Uterus (tissue), 4 donors: ENCODE measurements around the gene MSANTD3. TPM values are rescaled to one million over a fixed set of nuclear protein-coding genes. Genes with fewer than 3 reads are reported as not detected.

ENCODE experiments used
- DNase-seq, 2 donors: peaks; one replicate each; pipeline ENCODE4 v3.0.0-alpha.2; 2019 to 2020
- H3K27ac ChIP-seq, 2 donors: fragments of 200-600 bp; sonication (generic); 1 replicate in 1 of 2; 2 replicates in 1 of 2; pipeline ENCODE4 v1.5.1; 2016 to 2018
- H3K27me3 ChIP-seq, 2 donors: fragments of 200-600 bp; sonication (generic); one replicate each; pipeline ENCODE4 v1.5.1; 2018 to 2019; ENCODE audit warnings: control low read depth in 1 of 2
- H3K36me3 ChIP-seq, 2 donors: fragments of 200-600 bp; sonication (generic); one replicate each; pipeline ENCODE4 v1.5.1; 2019; ENCODE audit warnings: control low read depth in 1 of 2
- H3K4me1 ChIP-seq, 2 donors: fragments of 200-600 bp; sonication (generic); one replicate each; pipeline ENCODE4 v1.5.1; 2018 to 2019; ENCODE audit warnings: control low read depth in 1 of 2
- H3K4me3 ChIP-seq, 2 donors: fragments of 200-600 bp; sonication (generic); 1 replicate in 1 of 2; 2 replicates in 1 of 2; pipeline ENCODE4 v1.5.1; 2018 to 2019; ENCODE audit warnings: mild to moderate bottlenecking in 1 of 2
- H3K9me3 ChIP-seq, 2 donors: fragments of 200-600 bp; sonication (generic); one replicate each; pipeline ENCODE4 v1.5.1; 2019; ENCODE audit warnings: control low read depth in 1 of 2
- CTCF ChIP-seq, 4 experiments: fragments of 200-600 bp in 2 of 4; fragments of 450-650 bp in 2 of 4; sonication (generic) in 2 of 4; IDR thresholded peaks; one replicate each; pipeline ENCODE4 v1.5.1; 2016 to 2019; ENCODE audit warnings: antibody characterized with exemption in 4 of 4, mild to moderate bottlenecking in 2 of 4, moderate library complexity in 1 of 4
- POLR2A ChIP-seq, 2 donors: fragments of 450-650 bp; IDR thresholded peaks; one replicate each; pipeline ENCODE4 v1.6.1; 2016; ENCODE audit warnings: antibody characterized with exemption in 2 of 2, mild to moderate bottlenecking in 1 of 2, moderate library complexity in 1 of 2
- intact Hi-C: fragments of 100-400 bp; cut with DNase I; formaldehyde crosslinking; loops from one replicate; pipeline ENCODE4 v1.15.1; 2023; ENCODE audit warnings: low total_unique reads
- total RNA-seq, 4 donors: library from RNA; depleted of rRNA in 3 of 4; stranded (reverse); fragments of >200 nt in 3 of 4; gene quantifications; one replicate each; pipeline versions ENCODE4 v1.1.0 to v1.2.4, GENCODE V29; 2014 to 2023
- donor health status: DM: yes; HTN: yes; CAD: no.

The MSANTD3 gene
- total RNA-seq, 4 donors from 2014 or later, result 7.4 to 28.1 (median 20.2) TPM

DNA sequence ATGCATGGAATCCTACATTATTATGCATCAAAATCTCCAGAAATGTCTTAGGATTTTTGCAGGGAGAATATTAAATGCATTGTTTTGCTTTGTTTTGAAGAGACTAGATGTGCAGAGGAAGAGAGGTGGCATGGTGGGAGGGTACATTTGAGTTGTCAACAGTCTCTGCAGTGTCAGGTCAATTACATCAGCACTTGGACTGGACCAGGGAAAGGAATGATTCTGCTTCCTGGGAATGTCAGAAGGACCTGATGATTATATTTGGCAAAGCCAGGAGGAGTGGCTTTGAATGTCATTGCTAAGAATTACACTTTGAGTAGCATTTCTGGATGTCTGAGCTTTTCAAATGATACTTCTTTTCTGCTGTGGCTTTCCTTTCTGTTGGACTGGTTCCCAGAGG, 28.5 kb downstream of the MSANTD3 start:
- intact Hi-C loops, result no loop called here
- no peak for DNase-seq
- Histone ChIP-seq H3K27ac (no peak overlapping the region), H3K9me3 (no peaks in the 10 kb centered on the region), H3K27me3 (no peaks in the 10 kb centered on the region), H3K36me3 (no peaks in the 10 kb centered on the region), H3K4me1 (no peaks in the 10 kb centered on the region), H3K4me3 (no peak overlapping the region)
- TF ChIP-seq CTCF (IDR thresholded peaks at IDR 0.05) (no peak), POLR2A (IDR thresholded peaks at IDR 0.05) (no peak)

DNA sequence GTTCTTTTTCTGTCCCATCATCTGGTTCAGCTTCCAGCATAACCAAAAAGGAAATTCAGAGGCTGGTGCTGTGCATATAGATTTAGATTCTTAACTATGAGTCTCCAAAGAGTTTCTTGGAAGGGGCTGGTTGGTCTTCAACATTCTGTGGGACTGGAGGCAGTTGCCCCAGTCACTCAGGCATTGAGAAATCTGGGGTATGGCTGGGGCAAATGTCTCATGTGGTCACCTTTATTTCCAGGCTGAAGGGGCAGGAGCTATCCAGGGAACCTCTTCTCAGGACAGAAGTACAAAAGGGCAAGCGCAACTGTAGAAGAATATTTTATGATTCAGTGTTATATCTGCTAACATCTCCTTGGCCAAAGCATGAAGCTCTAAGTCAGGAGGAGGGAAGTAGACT, 30.6 kb downstream of the MSANTD3 start:
- Histone ChIP-seq H3K4me3 (no peak overlapping the region), H3K27ac (no peak overlapping the region), H3K27me3 (no peaks in the 10 kb centered on the region), H3K36me3 (no peaks in the 10 kb centered on the region), H3K4me1 (no peaks in the 10 kb centered on the region), H3K9me3 (no peaks in the 10 kb centered on the region)
- TF ChIP-seq POLR2A (IDR thresholded peaks at IDR 0.05) (no peak), CTCF (IDR thresholded peaks at IDR 0.05) (no peak)
- intact Hi-C loops, result no loop called here
- no peak for DNase-seq

DNA sequence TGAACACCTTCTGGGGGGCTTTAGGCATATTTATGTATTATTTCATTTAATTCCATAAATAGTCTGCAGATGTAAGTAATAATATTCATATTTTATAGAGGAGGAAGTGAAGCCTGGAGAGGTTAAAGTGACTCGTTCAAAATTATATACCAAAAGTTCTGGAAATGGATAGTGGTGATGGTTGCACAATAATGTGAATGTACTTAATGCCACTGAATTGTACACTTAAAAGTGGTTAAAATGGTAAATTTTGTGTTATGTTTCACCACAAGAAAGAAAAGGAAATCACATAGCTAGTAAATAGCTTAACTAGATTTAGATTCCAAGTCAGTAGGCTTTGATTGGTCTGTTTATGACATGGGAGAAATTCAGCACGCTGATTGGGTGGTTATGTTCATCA, 33.0 kb downstream of the MSANTD3 start:
- H3K4me1 ChIP-seq, result no peaks in the 10 kb centered on the region
- H3K36me3 ChIP-seq, result no peaks in the 10 kb centered on the region
- H3K9me3 ChIP-seq, result no peaks in the 10 kb centered on the region
- H3K27me3 ChIP-seq, result no peaks in the 10 kb centered on the region
- H3K4me3 ChIP-seq, result no peak overlapping the region
- no peak overlapping the region for H3K27ac ChIP-seq
- no peak for TF ChIP-seq POLR2A (IDR thresholded peaks at IDR 0.05)
- TF ChIP-seq CTCF (IDR thresholded peaks at IDR 0.05), result no peak
- intact Hi-C loops, result no loop called here
- DNase-seq, result no peak

- no peak for TF ChIP-seq CTCF (IDR thresholded peaks at IDR 0.05)
- no peak for TF ChIP-seq POLR2A (IDR thresholded peaks at IDR 0.05)
- intact Hi-C loops, result no loop called here
- DNase-seq, result no peak
- Histone ChIP-seq H3K27me3 (no peaks in the 10 kb centered on the region), H3K9me3 (no peaks in the 10 kb centered on the region), H3K36me3 (no peaks in the 10 kb centered on the region), H3K4me3 (no peak overlapping the region), H3K27ac (no peak overlapping the region), H3K4me1 (no peaks in the 10 kb centered on the region)
Measured at GRCh38 chr9:100465274-100465673, 38.3 kb downstream of the MSANTD3 start.

DNA sequence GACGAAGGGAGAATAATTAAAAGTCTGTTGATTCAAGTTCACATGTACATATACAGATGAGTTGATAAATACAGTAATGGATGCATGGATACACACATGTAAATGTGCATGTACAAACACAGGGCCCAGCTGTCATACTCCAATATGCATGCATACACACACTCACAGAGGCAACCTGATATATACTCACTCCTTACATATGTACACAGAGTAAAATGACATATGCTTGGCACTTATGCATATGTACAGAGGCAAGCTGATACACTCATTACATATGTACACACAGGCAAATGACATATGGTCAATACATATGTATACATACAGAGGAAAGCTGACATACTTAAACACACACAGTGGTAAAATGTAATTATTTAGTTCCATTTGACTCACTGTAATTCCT, 38.8 kb downstream of the MSANTD3 start:
- intact Hi-C loops, result no loop called here
- DNase-seq, result no peak
- H3K27me3 ChIP-seq, result no peaks in the 10 kb centered on the region
- H3K27ac ChIP-seq, result no peak overlapping the region
- no peak overlapping the region for H3K4me3 ChIP-seq
- H3K4me1 ChIP-seq, result no peaks in the 10 kb centered on the region
- no peaks in the 10 kb centered on the region for H3K36me3 ChIP-seq
- TF ChIP-seq POLR2A (IDR thresholded peaks at IDR 0.05) (no peak), CTCF (IDR thresholded peaks at IDR 0.05) (no peak)
- no peaks in the 10 kb centered on the region for H3K9me3 ChIP-seq
